K562 (cell line): Measurements from ENCODE around the gene LENEP. TPM values are rescaled to one million over a fixed set of nuclear protein-coding genes. Genes with fewer than 3 reads are reported as not detected.
A peak's percentile ranks its signal among the peaks of the same experiment; 100 is the strongest.

Source experiments
- ATAC-seq: fragments of 200-7000 bp; cut with Tn5 transposase; 3 replicates; pipeline ENCODE4 v1.9.1; 2020; ENCODE audit warnings: moderate library complexity
- BruUV-seq: library from RNA; stranded (reverse); fragments of 400-500 nt; replicated peaks from 2 replicates; lab custom pipeline; 2021; lab: Mats Ljungman, UMichigan
- CTCF ChIA-PET: fragments of 300-600 bp; formaldehyde crosslinking; extraction: SDS; loops from one replicate; lab custom pipeline; 2021; ENCODE audit warnings: low intra/inter-chr PET ratio; lab: Yijun Ruan, JAX
- POLR2A ChIA-PET: fragments of 300-600, 350-650 bp; sonication (Branson Sonifier 250); formaldehyde crosslinking; extraction: SDS; loops from one replicate; lab custom pipeline; 2021; ENCODE audit warnings: antibody characterized with exemption, inconsistent platforms; lab: Yijun Ruan, JAX
- DNase-seq, 4 experiments: peaks; one replicate each; pipeline versions ENCODE4 v3.0.0 to v3.0.0-alpha.2; 2011 to 2018; ENCODE audit warnings: low spot score in 3 of 4, mixed read lengths in 3 of 4; ENCODE audit errors: extremely low read depth in 1 of 4
- FAIRE-seq: peaks from 2 replicates; lab custom pipeline; 2011; peaks lifted over from hg19 to GRCh38; lab: Jason Lieb, UNC
- H2AFZ ChIP-seq: 2 replicates; pipeline ENCODE4 v1.6.0; 2011; ENCODE audit warnings: low read depth, low read length, control low read depth, inconsistent platforms
- H3K27ac ChIP-seq: fragments of 200-600 bp; 3 replicates; pipeline ENCODE4 v1.8.0; 2011; ENCODE audit warnings: low read depth, mild to moderate bottlenecking, control low read depth, inconsistent platforms, low read length, moderate library complexity, mixed read lengths; ENCODE audit errors: extremely low read depth
- H3K27me3 ChIP-seq, 2 experiments: fragments of 300-600 bp in 1 of 2; 2 replicates in 1 of 2; 3 replicates in 1 of 2; pipeline versions ENCODE4 v1.6.0 to v1.8.0; 2011; ENCODE audit warnings: inconsistent platforms in 2 of 2, low read length in 2 of 2, mild to moderate bottlenecking in 1 of 2, mixed read lengths in 1 of 2, moderate library complexity in 1 of 2; ENCODE audit not compliant: control insufficient read depth in 2 of 2, insufficient read depth in 2 of 2
- H3K36me3 ChIP-seq: fragments of 300-600 bp; 3 replicates; pipeline ENCODE4 v1.8.0; 2011; ENCODE audit warnings: mild to moderate bottlenecking, low read length, inconsistent platforms; ENCODE audit not compliant: control insufficient read depth, insufficient read depth
- H3K4me1 ChIP-seq, 2 experiments: fragments of 200-600 bp in 1 of 2; replicated peaks in 1 of 2; 2 replicates in 1 of 2; 3 replicates in 1 of 2; pipeline versions ENCODE4 v1.5.1 to v1.8.0; 2011; ENCODE audit warnings: inconsistent platforms in 2 of 2, low read length in 2 of 2, mild to moderate bottlenecking in 1 of 2, mixed read lengths in 1 of 2, moderate library complexity in 1 of 2; ENCODE audit not compliant: control insufficient read depth in 2 of 2, insufficient read depth in 2 of 2
- H3K4me2 ChIP-seq: 2 replicates; pipeline ENCODE4 v1.6.1; 2011; ENCODE audit warnings: low read length, control low read depth, inconsistent platforms, mixed read lengths; ENCODE audit not compliant: insufficient read depth
- H3K4me3 ChIP-seq: fragments of 200-600 bp; sonication (generic), shearing (Covaris generic); 2 replicates; pipeline ENCODE4 v1.5.1; 2016; ENCODE audit warnings: control low read depth, inconsistent platforms
- H3K79me2 ChIP-seq: fragments of 200-600 bp; 3 replicates; pipeline ENCODE4 v1.8.0; 2011; ENCODE audit warnings: low read length, inconsistent platforms; ENCODE audit not compliant: control insufficient read depth, insufficient read depth
- H3K9ac ChIP-seq, 2 experiments: 2 replicates each; pipeline versions ENCODE4 v1.6.0 to v1.6.1; 2011; ENCODE audit warnings: low read depth in 2 of 2, low read length in 2 of 2, control low read depth in 1 of 2, inconsistent platforms in 1 of 2, mild to moderate bottlenecking in 1 of 2, mixed read lengths in 1 of 2; ENCODE audit not compliant: insufficient read depth in 1 of 2
- H3K9me1 ChIP-seq: one replicate; pipeline ENCODE4 v1.6.0; 2011; ENCODE audit warnings: inconsistent platforms, mild to moderate bottlenecking, low read length, moderate library complexity; ENCODE audit not compliant: control insufficient read depth, insufficient read depth
- H3K9me3 ChIP-seq: replicated peaks from 2 replicates; pipeline ENCODE4 v1.5.1; 2011; ENCODE audit warnings: low read depth, low read length, inconsistent platforms; ENCODE audit not compliant: control insufficient read depth, insufficient read depth
- H4K20me1 ChIP-seq: replicated peaks from 2 replicates; pipeline ENCODE4 v1.6.1; 2011; ENCODE audit warnings: low read length, inconsistent platforms, mixed read lengths; ENCODE audit not compliant: control insufficient read depth, insufficient read depth
- ATF6 ChIP-seq: sonication (generic); formaldehyde crosslinking; IDR thresholded peaks from 2 replicates; pipeline ENCODE4 v1.4.0; 2020; ENCODE audit warnings: mild to moderate bottlenecking, missing genetic modification reagents
- DIDO1 ChIP-seq: fragments of 450-650 bp; IDR thresholded peaks from 2 replicates; pipeline ENCODE4 v1.6.1; 2016; ENCODE audit warnings: low read depth, missing biosample characterization, missing genetic modification characterization
- FOXA3 ChIP-seq, 2 experiments: fragments of 450-650 bp in 1 of 2; sonication (generic) in 1 of 2; formaldehyde crosslinking; IDR thresholded peaks in 1 of 2; conservative IDR thresholded peaks in 1 of 2; 2 replicates each; pipeline versions ENCODE4 v1.4.0 to v1.8.0; 2020 to 2022; ENCODE audit warnings: mild to moderate bottlenecking in 2 of 2, missing genetic modification reagents in 1 of 2
- FOXJ3 ChIP-seq: sonication (generic); formaldehyde crosslinking; IDR thresholded peaks from 2 replicates; pipeline ENCODE4 v1.4.0; 2020; ENCODE audit warnings: mild to moderate bottlenecking, missing genetic modification reagents
- FOXP1 ChIP-seq: sonication (generic); formaldehyde crosslinking; IDR thresholded peaks from 2 replicates; pipeline ENCODE4 v1.8.0; 2022; ENCODE audit warnings: mild to moderate bottlenecking, missing genetic modification reagents
- GATAD2A ChIP-seq: fragments of 450-650 bp; IDR thresholded peaks from 2 replicates; pipeline ENCODE4 v1.6.1; 2017
- MCM3 ChIP-seq: fragments of 450-650 bp; IDR thresholded peaks from 2 replicates; pipeline ENCODE4 v1.6.1; 2016
- MECOM ChIP-seq: fragments of 250-450 bp; sonication (Bioruptor Pico); IDR thresholded peaks from 2 replicates; pipeline ENCODE4 v1.8.0; 2022; ENCODE audit warnings: inconsistent platforms
- NCOA6 ChIP-seq: fragments of 450-650 bp; IDR thresholded peaks from 2 replicates; pipeline ENCODE4 v1.6.1; 2017; ENCODE audit warnings: mild to moderate bottlenecking
- NFATC3 ChIP-seq: fragments of 450-650 bp; IDR thresholded peaks from 2 replicates; pipeline ENCODE4 v1.6.1; 2017; ENCODE audit warnings: mild to moderate bottlenecking
- SAFB ChIP-seq: fragments of 200-400 bp; formaldehyde crosslinking; IDR thresholded peaks from 2 replicates; pipeline ENCODE4 v1.6.1; 2017; ENCODE audit warnings: low read depth, low read length, borderline replicate concordance
- YBX1 ChIP-seq: fragments of 450-650 bp; IDR thresholded peaks from 2 replicates; pipeline ENCODE4 v1.7.1; 2016; ENCODE audit warnings: mild to moderate bottlenecking
- ZBTB11 ChIP-seq, 3 experiments: fragments of 200-800 bp in 1 of 3; fragments of 250-450 bp in 1 of 3; fragments of 450-650 bp in 1 of 3; sonication (Bioruptor Pico) in 1 of 3; sonication (Bioruptor generic) in 1 of 3; formaldehyde crosslinking in 1 of 3; IDR thresholded peaks; 2 replicates each; pipeline versions ENCODE4 v1.6.1 to v1.8.0; 2016 to 2022; ENCODE audit warnings: mild to moderate bottlenecking in 2 of 3, missing genetic modification characterization in 2 of 3, missing compliant biosample characterization in 1 of 3, moderate library complexity in 1 of 3
- ZNF133 ChIP-seq: fragments of 250-450 bp; sonication (Bioruptor Pico); IDR thresholded peaks from 2 replicates; pipeline ENCODE4 v1.4.0; 2020; ENCODE audit warnings: mild to moderate bottlenecking
- ZNF655 ChIP-seq: fragments of 250-450 bp; sonication (Bioruptor Pico); IDR thresholded peaks from 2 replicates; pipeline ENCODE4 v1.5.0; 2021
- WGBS: fragments of 100-300 bp; shearing (Covaris generic); methylation state at CpG from one replicate; pipeline ENCODE4 v1.1.6; 2016; ENCODE audit warnings: low coverage, mixed read lengths; ENCODE audit not compliant: insufficient coverage; ENCODE audit errors: missing lambda C conversion rate; 5-methylcytosine and 5-hydroxymethylcytosine counted together
- in situ Hi-C: fragments of 300-500 bp; cut with MboI; formaldehyde crosslinking; loops from 4 replicates; pipeline ENCODE4 v1.15.0; 2018; ENCODE audit warnings: inconsistent platforms, mixed read lengths
- intact Hi-C: fragments of 100-400 bp; cut with micrococcal nuclease; formaldehyde crosslinking; loops from 2 replicates; pipeline ENCODE4 v1.14.2; 2022
- polyA plus RNA-seq, 8 experiments: library from polyadenylated mRNA; depleted of rRNA in 4 of 8; stranded (reverse) in 5 of 8; unstranded in 3 of 8; fragments of >200 nt; fragmentation: Nextera tagmentation in 2 of 8; fragmentation: Illumina TruSeq in 1 of 8; extraction: Ambion mirVana in 2 of 8; extraction: Trizol in 1 of 8; gene quantifications; 2 replicates each; pipeline versions ENCODE4 v1.2.1 to v1.2.3, GENCODE V29; 2011 to 2014; ENCODE audit warnings: inconsistent platforms in 1 of 8, missing spikeins in 1 of 8
- total RNA-seq, 7 experiments: library from RNA; depleted of rRNA in 6 of 7; stranded (reverse); fragments of >200 nt in 6 of 7; fragmentation: Illumina TruSeq in 2 of 7; extraction: Trizol in 2 of 7; gene quantifications; 2 replicates each; pipeline versions ENCODE4 v1.2.1 to v1.2.3, GENCODE V29; 2011 to 2021; ENCODE audit warnings: low replicate concordance in 1 of 7

Gene LENEP
- total and polyA plus RNA-seq, 9 of the 15 experiments (the other 6 are each of a cell fraction or from before 2014, with no cell fraction given): 0.23 to 0.87 (median 0.67) TPM; not detected in 5

GRCh38 chr1:155000726-155001424, 7.5 kb downstream of the LENEP start:
- Histone ChIP-seq H3K9me1 (no peaks in the 10 kb centered on the region), H3K9ac (peak overlapping the region; percentile 89 to 96), H3K27ac (peak overlapping the region; percentile 97), H3K4me3 (peak overlapping the region; percentile 71), H3K9me3 (no peaks in the 10 kb centered on the region), H3K27me3 (no peaks in the 10 kb centered on the region), H2AFZ (peak overlapping the region; percentile 93), H3K79me2 (peaks cover 40% of the 10 kb centered on the region), H3K36me3 (peaks cover 15% of the 10 kb centered on the region; the same call in 2 of the 3 replicates), H3K4me1 (peaks cover 31 to 65% of the 10 kb centered on the region in 2 experiments), H4K20me1 (no peaks in the 10 kb centered on the region), H3K4me2 (peak overlapping the region; percentile 98)
- in situ Hi-C loops (no loop called here), intact Hi-C loops (loop anchor here (1.0 to 5.0 kb wide), 5 partner anchors 27 to 444 kb away; partner anchors contain the start of genes CKS1B, EFNA3, PYGO2 and UBE2Q1)
- FAIRE-seq (peak; percentile 84), DNase-seq (peak; percentile 80 to 97 (median 86)), ATAC-seq (peak; percentile 73)
- no TSS peak for BruUV-seq
- POLR2A ChIA-PET: interaction anchor here (0.6 to 8.2 kb wide), 15 partner anchors 9 to 1434 kb away, joined by 3 to 80 read pairs (median 3); partner anchors contain the start of genes FLAD1 and PBXIP1
- 0% methylated on average over 21 of the region's 43 CpGs for WGBS
- CTCF ChIA-PET: interaction anchor here (1.3 to 1.6 kb wide), 2 partner anchors 17 to 40 kb away, joined by 6 read pairs; partner anchors contain the start of gene PYGO2
- no peak for TF ChIP-seq DIDO1 (tag)
- 0 out of 2 replicates have a peak, but pooled peaks have one; percentile 31 for TF ChIP-seq ATF6
- no peak for TF ChIP-seq FOXA3 (CRISPR knock-in tag; conservative IDR thresholded peaks at IDR 0.05 in 1 of 2, IDR thresholded peaks at IDR 0.05 in 1 of 2)
- TF ChIP-seq FOXP1: peak; percentile 67; the same call in 1 of the 2 replicates
- TF ChIP-seq ZNF655 (CRISPR knock-in tag): no peak
- TF ChIP-seq ZBTB11 (CRISPR knock-in tag; IDR thresholded peaks at IDR 0.05): peak in 1 of 3 experiments; percentile 49; a peak in 1 of 6 replicates
- TF ChIP-seq MECOM (CRISPR knock-in tag): no peak
- TF ChIP-seq YBX1: no peak
- peak; percentile 65; the same call in 1 of the 2 replicates for TF ChIP-seq NCOA6
- no peak for TF ChIP-seq ZNF133
- peak; percentile 82; the same call in 1 of the 2 replicates for TF ChIP-seq SAFB
- peak; percentile 77 for TF ChIP-seq GATAD2A
- no peak for TF ChIP-seq FOXJ3 (CRISPR knock-in tag)
- no peak for TF ChIP-seq NFATC3
- no peak for TF ChIP-seq MCM3
